ENCODE results near the gene RNF213. TPM values are rescaled to one million over a fixed set of nuclear protein-coding genes. Genes with fewer than 3 reads are reported as not detected.
"Not testable (repeated sequence)": the region's sequence is repeated elsewhere in the genome, so short reads cannot be mapped to it uniquely, and the experiment has no call there.

The RNF213 gene
- total RNA-seq, 3 donors from 2014 or later = 135 to 143 (median 136) TPM

DNA sequence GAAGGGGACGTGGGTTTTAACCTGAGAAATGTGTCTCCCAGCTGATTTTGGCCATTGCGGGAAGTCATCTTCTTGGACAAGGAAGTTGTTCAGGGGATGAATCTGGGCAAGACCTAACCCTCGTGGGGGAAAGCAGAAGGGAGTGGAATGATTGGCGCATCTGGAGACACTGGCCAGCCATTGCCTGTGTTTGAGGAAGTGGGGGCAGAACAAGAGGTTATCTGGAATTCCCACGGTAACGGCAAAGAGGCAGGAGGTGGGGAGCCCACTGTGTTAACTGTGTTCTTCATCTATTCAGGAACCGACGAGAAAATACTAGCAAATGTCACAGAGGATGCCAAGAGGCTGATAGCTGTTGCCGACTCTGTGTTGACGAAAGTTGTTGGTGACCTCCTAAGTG, 66.9 kb downstream of the RNF213 start:
- H3K9me3 ChIP-seq = no peaks in the 10 kb centered on the region
- H3K36me3 ChIP-seq (ENCODE audit: low read depth) = no peaks in the 10 kb centered on the region
- intact Hi-C loops (cut with DNase I, micrococcal nuclease) = no loop called here
- H3K4me1 ChIP-seq (ENCODE audit: low read depth) = no peaks in the 10 kb centered on the region
- no peak overlapping the region for H3K4me3 ChIP-seq
- DNase-seq = no peak
- TF ChIP-seq CTCF (IDR thresholded peaks at IDR 0.05) = no peak
- ATAC-seq = no peak

DNA sequence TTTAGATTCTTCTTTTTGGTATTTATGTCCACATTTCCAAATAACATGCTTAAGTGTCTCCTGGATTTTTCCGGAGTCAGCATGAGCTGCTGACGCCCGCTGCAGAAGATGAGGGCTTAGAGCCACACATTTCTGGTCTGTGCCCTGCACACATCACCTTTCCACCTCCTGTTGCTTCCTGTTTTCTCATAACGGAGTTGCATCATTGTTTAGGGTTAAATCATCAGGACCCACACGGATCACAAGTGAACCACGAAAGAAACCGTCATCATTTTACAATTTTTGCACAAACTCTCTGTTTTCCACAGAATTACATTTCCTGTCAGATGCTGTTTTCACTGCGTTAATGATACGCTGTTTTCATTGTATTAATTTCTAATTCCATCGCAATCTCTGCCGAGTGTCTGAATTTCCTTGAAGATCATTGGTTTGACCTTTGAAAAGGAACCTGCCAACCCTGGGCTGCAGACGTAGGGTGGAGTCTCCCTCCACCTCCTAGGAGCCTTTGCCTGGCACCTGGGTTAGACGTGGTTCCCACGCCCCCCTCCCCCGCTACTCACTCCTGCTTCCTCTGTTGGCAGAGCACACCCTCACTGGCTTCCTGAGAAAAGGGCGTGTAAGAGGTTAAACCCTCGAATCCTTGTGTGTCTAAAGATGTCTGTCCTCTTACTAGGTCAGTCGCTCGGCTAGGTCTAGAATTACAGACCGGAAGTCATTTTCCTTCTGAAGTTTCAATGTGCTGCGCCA, 68.2 kb downstream of the RNF213 start:
- Histone ChIP-seq H3K4me3 (no peak overlapping the region), H3K36me3 (ENCODE audit: low read depth) (no peaks in the 10 kb centered on the region), H3K4me1 (ENCODE audit: low read depth) (no peaks in the 10 kb centered on the region), H3K9me3 (no peaks in the 10 kb centered on the region)
- no peak for TF ChIP-seq CTCF (IDR thresholded peaks at IDR 0.05)
- no peak for DNase-seq
- intact Hi-C loops (cut with DNase I, micrococcal nuclease) = no loop called here
- ATAC-seq = no peak

GRCh38 chr17:80329421-80329820, 68.8 kb downstream of the RNF213 start:
- H3K9me3 ChIP-seq; H3K4me3 ChIP-seq; intact Hi-C loops (cut with DNase I, micrococcal nuclease); DNase-seq; H3K4me1 ChIP-seq (ENCODE audit: low read depth); H3K36me3 ChIP-seq (ENCODE audit: low read depth); ATAC-seq: not testable (repeated sequence)

DNA sequence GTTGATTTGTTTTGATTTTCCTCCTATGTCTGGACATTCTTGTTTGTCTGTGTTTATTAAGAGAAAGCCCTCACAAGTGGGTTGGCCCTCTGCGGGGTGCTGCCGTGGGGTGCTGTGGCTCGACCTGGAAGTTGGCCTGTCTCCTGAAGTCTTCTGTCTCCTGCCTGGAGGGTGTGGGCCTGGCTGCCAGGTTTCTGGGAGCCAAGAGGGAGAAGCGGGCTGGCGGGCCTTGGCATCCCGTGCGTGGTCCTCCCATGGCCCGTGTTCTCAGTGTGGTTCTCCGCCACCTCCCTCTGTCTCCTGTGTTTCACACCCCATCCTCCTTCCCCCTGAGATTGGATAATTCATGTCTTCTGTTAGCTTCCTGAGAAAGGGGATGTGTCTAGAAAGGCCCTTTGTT, 69.6 kb downstream of the RNF213 start:
- H3K36me3 ChIP-seq (ENCODE audit: low read depth) = no peaks in the 10 kb centered on the region
- TF ChIP-seq CTCF (IDR thresholded peaks at IDR 0.05) = no peak
- DNase-seq (no peak), ATAC-seq (no peak)
- H3K9me3 ChIP-seq = no peaks in the 10 kb centered on the region
- H3K4me1 ChIP-seq (ENCODE audit: low read depth) = no peaks in the 10 kb centered on the region
- H3K4me3 ChIP-seq = no peak overlapping the region
- intact Hi-C loops (cut with DNase I, micrococcal nuclease) = no loop called here

DNA sequence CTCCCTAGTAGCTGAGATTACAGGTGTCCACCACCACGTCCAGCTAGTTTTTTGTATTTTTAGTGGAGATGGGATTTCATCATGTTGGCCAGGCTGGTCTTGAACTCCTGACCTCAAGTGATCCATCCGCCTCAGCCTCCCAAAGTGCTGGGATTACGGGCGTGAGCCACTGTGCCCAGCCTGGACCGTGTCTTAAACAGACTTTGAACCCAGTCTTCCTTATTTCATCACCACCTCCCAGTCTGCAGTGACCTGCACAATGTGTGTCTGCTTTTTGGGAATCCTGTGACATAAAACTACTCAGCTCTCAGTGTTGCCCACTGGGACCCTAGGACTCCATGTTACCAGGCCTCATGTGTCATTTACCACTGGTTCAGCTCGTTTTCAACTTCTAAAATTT, 70.3 kb downstream of the RNF213 start:
- intact Hi-C loops (cut with DNase I, micrococcal nuclease); DNase-seq; H3K36me3 ChIP-seq (ENCODE audit: low read depth); H3K9me3 ChIP-seq; H3K4me3 ChIP-seq; H3K4me1 ChIP-seq (ENCODE audit: low read depth): not testable (repeated sequence)
- peak; percentile 47 for ATAC-seq

DNA sequence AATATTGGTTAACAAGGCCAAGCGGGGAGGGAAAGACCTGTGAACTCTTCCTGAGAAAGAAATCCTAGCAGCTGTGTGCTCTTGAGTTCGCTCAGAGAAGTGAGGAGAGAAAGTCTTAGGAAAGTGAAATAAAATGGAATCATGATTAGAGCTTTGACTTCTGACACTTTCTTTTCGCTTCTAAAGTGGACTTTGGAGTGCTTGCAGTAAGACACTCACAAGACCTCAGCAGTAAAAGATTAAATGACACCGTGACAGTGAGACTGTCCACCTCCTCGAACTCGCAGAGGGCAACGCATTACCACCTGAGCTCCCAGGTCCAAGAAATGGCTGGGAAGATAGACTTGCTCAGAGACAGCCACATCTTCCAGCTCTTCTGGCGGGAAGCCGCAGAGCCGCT, 71.2 kb downstream of the RNF213 start:
- Histone ChIP-seq H3K4me3 (no peak overlapping the region), H3K9me3 (no peaks in the 10 kb centered on the region), H3K36me3 (ENCODE audit: low read depth) (peaks cover 5% of the 10 kb centered on the region), H3K4me1 (ENCODE audit: low read depth) (no peaks in the 10 kb centered on the region)
- ATAC-seq (no peak), DNase-seq (no peak)
- TF ChIP-seq CTCF (IDR thresholded peaks at IDR 0.05) = no peak
- intact Hi-C loops (cut with DNase I, micrococcal nuclease) = no loop called here
